HG02798 (cell line): ENCODE results near the gene PRODH.
"Not testable (repeated sequence)": the region's sequence is repeated elsewhere in the genome, so short reads cannot be mapped to it uniquely, and the experiment has no call there.

Source experiments
- ATAC-seq: cut with Tn5 transposase; IDR thresholded peaks from one replicate; pipeline ENCODE4 v1.9.1; 2021; ENCODE audit warnings: mild to moderate bottlenecking; ENCODE audit not compliant: unreplicated experiment, poor library complexity

The PRODH gene

DNA sequence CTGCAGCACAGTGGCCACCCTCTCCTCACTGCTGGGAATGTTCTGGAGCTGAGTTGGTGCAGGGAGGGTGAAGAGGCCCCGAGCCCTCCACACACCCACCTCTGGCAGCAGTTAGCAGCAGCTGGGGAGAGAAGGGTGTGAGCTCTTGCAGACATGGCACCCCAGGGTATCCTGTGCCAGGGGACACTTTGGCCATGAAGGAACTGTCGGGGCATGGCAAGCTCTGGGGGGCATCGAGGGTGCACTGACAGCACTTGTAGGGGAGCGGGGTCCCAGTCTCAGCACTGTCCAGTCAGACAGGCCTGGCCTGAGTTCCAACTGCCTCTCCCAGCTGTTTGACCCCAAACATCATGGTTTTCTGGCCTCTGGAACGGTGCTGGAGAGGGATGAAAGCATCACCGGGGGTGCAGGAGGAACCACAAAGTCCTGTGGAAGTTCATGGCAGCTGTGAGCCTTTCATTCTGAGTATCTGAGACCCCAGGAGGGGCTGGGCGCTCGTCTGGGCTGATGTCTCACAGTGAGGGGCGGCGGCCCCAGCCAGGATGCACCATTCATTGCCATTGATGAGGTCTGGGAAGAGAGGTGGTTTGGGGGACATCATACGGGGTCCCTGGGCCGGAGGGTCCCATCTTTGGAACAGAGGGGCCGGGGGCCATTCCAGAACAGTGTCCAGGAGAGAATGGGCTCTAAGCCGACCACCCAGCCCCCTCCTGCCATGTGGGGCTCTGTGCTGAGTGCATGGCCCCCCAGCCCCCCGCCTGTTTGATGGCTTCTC is 20.2 kb upstream of the PRODH start:
- not testable (repeated sequence) for ATAC-seq

DNA sequence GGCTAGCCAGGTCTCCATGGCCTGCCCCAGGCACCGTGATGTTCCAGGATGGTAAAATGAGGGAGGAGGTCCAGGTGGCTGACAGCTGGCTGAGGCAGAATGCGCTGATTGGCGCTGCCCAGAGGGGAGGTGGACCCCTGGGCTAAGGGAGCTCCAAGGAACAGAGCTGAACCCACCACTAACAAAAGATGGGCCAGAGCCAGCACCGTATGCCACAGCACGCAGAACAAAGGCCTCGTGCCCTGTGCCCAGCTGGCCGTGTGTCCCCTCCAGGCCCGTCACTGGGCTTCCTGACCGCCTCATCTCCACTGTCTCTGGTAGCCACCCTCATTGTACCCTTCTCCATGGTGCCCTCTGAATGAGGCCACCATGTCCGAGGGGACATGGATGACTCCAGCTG is 19.6 kb upstream of the PRODH start:
- no peak for ATAC-seq

DNA sequence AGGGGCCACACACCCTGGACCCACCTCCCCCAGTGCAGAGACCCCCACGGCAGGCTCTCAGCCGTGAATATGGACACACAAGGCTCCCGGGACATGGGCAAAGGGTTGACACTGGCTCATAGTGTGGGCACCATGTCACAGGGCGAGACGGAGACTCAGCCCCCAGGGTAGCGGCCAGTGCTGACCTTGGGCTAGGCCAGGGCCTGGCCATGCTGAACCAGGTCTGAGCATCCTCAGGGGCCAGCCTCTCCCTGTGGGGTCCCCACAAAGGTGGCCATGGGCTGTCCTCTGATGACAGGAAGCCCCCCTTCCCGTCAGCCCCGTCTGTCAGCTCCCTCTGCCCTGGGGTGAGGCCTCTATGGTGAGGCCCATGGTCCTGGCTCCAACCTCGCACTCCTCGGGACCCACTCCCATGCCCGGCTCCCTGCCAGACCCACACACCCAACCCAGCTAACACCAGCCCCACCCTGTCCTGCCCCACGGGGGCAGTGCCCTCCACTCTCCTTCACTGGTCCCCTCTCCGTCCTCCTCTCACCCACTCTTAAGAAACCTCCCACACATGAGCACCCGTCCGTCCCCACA is 19.0 kb upstream of the PRODH start:
- ATAC-seq = no peak

- ATAC-seq = not testable (repeated sequence)
These were observed 18.4 kb upstream of the PRODH start for GRCh38 chr22:18954303-18954989.

GRCh38 chr22:18953128-18953527 is 17.0 kb upstream of the PRODH start:
- not testable (repeated sequence) for ATAC-seq

- no peak for ATAC-seq
These were observed 15.9 kb upstream of the PRODH start for GRCh38 chr22:18952022-18952421.

- ATAC-seq = no peak
These were observed 14.0 kb upstream of the PRODH start for GRCh38 chr22:18950141-18950540.

DNA sequence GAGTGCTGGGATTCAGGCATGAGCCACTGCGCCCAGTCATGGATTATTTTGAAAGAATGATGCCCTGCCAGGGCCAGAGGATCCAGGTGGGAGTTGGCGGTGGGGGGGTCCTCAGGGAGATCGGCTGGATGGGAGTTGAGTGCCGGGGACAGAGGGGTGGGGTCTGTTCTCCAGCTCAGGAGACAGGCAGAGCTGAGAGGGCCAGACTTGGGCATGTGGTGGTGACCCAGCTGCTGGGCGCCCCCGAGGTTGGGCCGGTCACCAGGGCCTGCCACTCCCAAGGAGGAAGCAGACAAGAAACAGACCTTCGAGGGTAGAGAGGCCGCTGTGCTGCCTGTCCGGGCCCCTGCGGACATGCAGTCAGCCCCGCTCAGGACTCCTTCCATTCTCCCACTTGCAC is 11.8 kb upstream of the PRODH start:
- no peak for ATAC-seq

DNA sequence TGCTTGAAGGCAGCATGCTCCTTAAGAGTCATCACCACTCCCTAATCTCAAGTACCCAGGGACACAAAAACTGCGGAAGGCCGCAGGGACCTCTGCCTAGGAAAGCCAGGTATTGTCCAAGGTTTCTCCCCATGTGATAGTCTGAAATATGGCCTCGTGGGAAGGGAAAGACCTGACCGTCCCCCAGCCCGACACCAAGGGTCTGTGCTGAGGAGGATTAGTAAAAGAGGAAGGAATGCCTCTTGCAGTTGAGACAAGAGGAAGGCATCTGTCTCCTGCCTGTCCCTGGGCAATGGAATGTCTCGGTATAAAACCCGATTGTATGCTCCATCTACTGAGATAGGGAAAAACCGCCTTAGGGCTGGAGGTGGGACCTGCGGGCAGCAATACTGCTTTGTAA is 11.0 kb upstream of the PRODH start:
- ATAC-seq = not testable (repeated sequence)

- ATAC-seq = not testable (repeated sequence)
These were observed 2.6 kb upstream of the PRODH start for GRCh38 chr22:18938691-18939090.

GRCh38 chr22:18934688-18935087 is 1.4 kb downstream of the PRODH start:
- ATAC-seq = not testable (repeated sequence)

DNA sequence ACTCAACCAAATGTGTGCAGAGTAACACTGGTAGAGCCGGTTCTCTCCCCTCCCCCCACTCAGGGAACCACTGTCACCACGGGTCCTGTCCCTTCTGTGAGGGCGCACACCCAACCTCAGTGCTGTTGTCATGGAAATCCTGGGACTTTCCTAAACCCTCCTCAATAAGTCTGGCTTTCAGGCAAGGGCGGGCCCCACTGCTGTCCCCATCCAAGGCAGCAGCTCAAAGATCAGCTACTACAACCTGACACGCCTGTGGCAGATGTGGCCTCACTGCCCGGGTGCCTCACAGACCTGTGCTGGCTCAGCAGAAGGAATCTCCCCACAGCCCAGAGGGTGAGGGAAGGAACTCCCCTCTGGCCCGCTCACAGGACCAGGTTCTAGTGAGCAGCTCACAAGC is 2.2 kb downstream of the PRODH start:
- ATAC-seq = no peak

DNA sequence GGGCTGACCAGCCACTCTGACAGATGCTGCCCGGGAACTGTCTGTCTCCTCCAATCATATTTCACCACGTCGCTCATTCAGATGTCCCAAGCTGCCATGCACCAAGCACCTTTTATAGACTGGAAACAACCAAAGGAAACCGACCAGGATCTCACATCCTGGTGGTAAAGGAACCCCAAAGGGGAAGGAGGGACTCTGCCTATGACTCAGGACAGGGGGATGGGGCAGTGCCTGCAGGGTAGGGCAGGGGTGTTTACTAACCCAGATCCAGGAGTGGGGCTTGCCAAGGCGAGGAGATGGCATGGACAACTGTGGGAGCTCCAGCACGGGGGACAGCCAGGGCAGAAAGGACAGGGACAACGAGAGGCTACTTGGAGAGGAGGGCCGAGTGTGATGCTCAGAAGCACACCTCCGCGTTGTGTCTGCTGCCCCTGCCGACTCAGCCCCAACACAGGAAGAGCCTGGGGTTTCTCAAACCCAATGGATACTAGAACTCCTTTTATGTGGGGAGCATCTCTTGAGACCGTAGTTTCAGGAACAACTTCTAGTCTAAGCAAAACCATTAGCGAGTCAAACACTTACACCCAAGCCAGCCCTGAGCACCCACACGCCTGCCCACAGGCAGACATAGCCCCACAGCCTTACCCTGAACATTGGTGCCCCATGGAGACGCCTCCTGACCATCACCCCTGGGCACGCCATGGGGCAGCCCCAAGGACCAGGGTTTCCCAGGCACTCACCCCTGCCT is 4.0 kb downstream of the PRODH start:
- ATAC-seq = no peak

GRCh38 chr22:18929459-18929858 is 6.6 kb downstream of the PRODH start:
- no peak for ATAC-seq

GRCh38 chr22:18927573-18927972 is 8.5 kb downstream of the PRODH start:
- no peak for ATAC-seq

- no peak for ATAC-seq
These were observed 9.1 kb downstream of the PRODH start for GRCh38 chr22:18927020-18927419.

- no peak for ATAC-seq
These were observed 10.6 kb downstream of the PRODH start for GRCh38 chr22:18925368-18926064.

GRCh38 chr22:18920257-18920902 is 15.7 kb downstream of the PRODH start:
- ATAC-seq = not testable (repeated sequence)

DNA sequence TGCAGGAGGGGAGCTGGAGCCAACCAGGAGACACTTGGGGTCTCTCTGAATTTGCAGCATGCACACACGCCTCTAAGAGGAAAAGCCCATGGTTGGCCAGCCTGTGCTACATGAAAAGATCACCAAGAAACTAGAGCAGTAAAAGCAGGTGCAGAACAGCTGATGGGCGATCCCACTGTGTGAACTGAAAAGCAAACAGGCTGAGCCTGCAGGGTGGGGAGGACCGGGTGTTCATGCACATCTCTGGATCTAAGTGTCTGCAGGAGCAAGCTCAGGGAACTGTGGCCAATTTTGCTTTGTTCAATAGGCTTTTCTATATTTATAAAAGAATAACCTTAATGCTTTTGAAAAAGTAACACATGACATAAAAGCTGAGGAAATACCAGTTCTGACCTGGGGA is 18.3 kb downstream of the PRODH start:
- ATAC-seq = not testable (repeated sequence)

DNA sequence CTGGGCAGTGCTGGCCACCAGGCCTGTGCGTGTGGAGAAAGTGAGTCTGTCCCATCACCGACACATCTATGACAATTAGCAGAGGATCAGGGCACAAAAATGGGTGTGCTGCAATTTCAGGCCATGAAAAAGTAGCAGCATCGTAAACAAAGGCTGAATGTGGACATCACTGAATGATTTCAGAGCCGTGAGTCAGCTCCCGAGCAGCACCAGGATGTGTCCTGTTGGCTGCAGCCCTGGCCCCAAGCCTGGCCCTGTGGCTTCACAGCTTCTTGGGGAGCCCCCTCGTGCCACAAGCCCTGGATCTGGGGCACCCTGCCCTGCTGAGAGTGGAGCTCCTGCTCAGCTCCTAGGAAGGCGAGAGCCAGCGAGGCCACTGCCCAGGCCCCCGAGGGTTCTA is 20.5 kb downstream of the PRODH start:
- not testable (repeated sequence) for ATAC-seq
